HFFc6 (cell line): ENCODE measurements around the gene HECA. TPM values are rescaled to one million over a fixed set of nuclear protein-coding genes. Genes with fewer than 3 reads are reported as not detected.

Experiments
- DNase-seq: peaks from one replicate; pipeline ENCODE4 v3.0.0-alpha.2; 2018
- H3K27ac Mint-ChIP-seq: 2 replicates; pipeline ENCODE4 v1.8.0; 2020; ENCODE audit warnings: mild to moderate bottlenecking, mixed read lengths
- H3K27me3 Mint-ChIP-seq: 2 replicates; pipeline ENCODE4 v1.8.0; 2021; ENCODE audit warnings: mild to moderate bottlenecking, moderate library complexity, mixed read lengths; ENCODE audit not compliant: insufficient read depth
- H3K36me3 Mint-ChIP-seq: 2 replicates; pipeline ENCODE4 v1.8.0; 2021; ENCODE audit warnings: low read depth, mixed read lengths
- H3K4me1 Mint-ChIP-seq: 2 replicates; pipeline ENCODE4 v1.8.0; 2020; ENCODE audit warnings: low read depth, mixed read lengths
- H3K4me3 Mint-ChIP-seq: 2 replicates; pipeline ENCODE4 v1.8.0; 2020; ENCODE audit warnings: mild to moderate bottlenecking, moderate library complexity, mixed read lengths
- H3K9me3 Mint-ChIP-seq: 2 replicates; pipeline ENCODE4 v1.8.0; 2020; ENCODE audit warnings: mild to moderate bottlenecking, mixed read lengths
- total RNA-seq, 6 experiments: library from RNA; stranded (reverse); fragmentation: NEBNext Ultra II Directional; extraction: Animal tissue kit (Norgen Biotek cat#: 25700); gene quantifications; 2 replicates in 1 of 6; 3 replicates in 5 of 6; pipeline ENCODE4 v1.2.3, GENCODE V29; 2021
- TF ChIP-seq, protein P1 (sequence below): fragments of 200-600 bp; sonication (generic); IDR thresholded peaks from 2 replicates; pipeline ENCODE4 v1.5.0; 2021; ENCODE audit warnings: antibody characterized with exemption, mild to moderate bottlenecking

The HECA gene
- total RNA-seq, 6 experiments from 2014 or later = 9.7 to 13.1 (median 11.9) TPM

DNA sequence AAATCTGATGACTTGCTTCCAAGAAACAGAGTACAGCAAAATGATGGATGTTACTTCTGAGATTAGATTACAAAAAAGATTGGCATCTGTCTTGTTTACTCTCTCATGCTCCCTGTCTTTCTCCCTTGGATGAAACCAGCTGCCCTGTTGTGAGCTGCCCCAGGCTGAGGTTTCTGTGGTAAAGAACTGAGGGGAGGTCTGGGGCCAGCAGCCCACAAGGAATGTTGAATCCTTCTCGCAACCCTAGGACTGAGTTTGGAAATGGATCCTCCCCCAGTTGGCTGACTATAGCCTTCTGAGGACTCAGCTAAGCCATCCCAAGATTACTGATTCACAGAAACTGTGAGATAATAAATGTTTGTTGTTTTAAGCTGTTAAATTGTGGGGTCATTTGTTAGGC is 5.6 kb upstream of the HECA start:
- DNase-seq = no peak
- peaks cover 38% of the 10 kb centered on the region for H3K4me1 Mint-ChIP-seq
- no peak overlapping the region for H3K27ac Mint-ChIP-seq
- TF ChIP-seq, protein P1, sequence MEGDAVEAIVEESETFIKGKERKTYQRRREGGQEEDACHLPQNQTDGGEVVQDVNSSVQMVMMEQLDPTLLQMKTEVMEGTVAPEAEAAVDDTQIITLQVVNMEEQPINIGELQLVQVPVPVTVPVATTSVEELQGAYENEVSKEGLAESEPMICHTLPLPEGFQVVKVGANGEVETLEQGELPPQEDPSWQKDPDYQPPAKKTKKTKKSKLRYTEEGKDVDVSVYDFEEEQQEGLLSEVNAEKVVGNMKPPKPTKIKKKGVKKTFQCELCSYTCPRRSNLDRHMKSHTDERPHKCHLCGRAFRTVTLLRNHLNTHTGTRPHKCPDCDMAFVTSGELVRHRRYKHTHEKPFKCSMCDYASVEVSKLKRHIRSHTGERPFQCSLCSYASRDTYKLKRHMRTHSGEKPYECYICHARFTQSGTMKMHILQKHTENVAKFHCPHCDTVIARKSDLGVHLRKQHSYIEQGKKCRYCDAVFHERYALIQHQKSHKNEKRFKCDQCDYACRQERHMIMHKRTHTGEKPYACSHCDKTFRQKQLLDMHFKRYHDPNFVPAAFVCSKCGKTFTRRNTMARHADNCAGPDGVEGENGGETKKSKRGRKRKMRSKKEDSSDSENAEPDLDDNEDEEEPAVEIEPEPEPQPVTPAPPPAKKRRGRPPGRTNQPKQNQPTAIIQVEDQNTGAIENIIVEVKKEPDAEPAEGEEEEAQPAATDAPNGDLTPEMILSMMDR = no peak
- H3K9me3 Mint-ChIP-seq = no peaks in the 10 kb centered on the region
- H3K4me3 Mint-ChIP-seq = no peak overlapping the region
- H3K27me3 Mint-ChIP-seq = peaks cover 3% of the 10 kb centered on the region
- H3K36me3 Mint-ChIP-seq = no peaks in the 10 kb centered on the region

DNA sequence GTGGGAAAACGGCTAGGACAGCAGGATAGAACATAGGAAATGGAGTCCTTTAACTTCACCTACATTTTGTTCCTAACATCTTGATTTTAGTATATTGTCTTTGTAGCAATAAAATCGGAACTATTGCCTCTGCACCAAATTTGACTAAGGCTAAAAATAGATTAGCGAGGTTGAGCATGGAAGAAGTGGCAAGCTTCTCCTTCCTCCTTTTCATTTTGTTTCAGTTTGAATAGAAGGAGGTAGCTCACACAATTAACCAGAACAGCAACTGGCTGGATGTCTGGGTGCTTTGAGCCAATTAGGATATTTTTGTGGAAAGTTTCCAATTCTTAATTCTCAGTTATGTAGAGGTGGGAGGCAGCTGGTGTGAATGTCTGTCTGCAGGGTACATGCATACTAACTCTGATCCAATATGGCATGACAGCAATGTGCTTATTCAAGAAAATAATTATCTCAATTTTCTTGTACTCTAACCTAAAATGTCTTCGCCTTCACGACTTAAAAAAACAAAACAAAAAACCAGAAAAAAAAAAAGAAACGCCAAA is 3.1 kb upstream of the HECA start:
- H3K9me3 Mint-ChIP-seq = no peaks in the 10 kb centered on the region
- H3K27ac Mint-ChIP-seq = no peak overlapping the region
- H3K4me3 Mint-ChIP-seq = no peak overlapping the region
- TF ChIP-seq, protein P1 = no peak
- peaks cover 3% of the 10 kb centered on the region for H3K27me3 Mint-ChIP-seq
- no peak for DNase-seq
- peaks cover 5% of the 10 kb centered on the region; the same call in 1 of the 2 replicates for H3K36me3 Mint-ChIP-seq
- peaks cover 30% of the 10 kb centered on the region for H3K4me1 Mint-ChIP-seq

DNA sequence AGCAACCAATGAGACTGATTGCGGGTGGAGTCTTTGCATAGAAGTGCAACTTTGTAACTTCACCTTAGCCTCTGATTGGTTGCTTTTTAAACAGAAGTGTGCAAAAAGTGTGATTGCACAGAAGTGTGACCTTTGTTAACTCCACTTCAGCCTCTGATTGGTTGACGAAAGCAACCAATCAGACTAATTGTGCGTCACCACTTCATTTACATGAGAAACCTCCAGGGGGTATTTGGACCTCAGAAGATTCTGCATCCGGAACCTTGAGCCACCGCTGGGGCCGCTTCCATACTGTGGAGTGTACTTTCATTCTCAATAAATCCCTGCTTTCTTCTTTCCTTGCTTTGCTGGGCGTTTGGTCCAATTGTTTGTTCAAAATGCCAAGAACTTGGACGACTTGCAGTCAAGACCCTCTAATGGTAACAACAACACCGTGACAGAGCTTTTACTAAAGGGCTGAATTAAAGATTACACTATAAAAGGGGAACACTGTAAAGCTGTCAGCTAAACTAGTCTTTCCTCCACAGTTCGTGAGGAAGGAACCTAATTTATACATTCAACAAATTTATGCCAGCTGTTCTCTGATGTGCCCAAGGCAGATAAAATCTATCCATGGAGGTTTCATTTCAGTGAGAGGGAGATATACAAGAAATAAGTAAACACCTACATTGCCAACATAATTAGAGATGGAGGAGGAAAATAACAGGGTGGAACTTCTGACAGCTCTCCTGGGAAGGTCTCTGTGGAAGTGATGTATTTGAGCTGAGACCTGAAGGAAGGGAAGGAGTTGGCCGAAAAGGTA is 1.4 kb upstream of the HECA start:
- no peak for DNase-seq
- H3K27ac Mint-ChIP-seq = peak overlapping the region; percentile 11; the same call in 1 of the 2 replicates
- H3K4me1 Mint-ChIP-seq = peaks cover 44% of the 10 kb centered on the region
- H3K27me3 Mint-ChIP-seq = peaks cover 3% of the 10 kb centered on the region
- H3K4me3 Mint-ChIP-seq = peak overlapping the region; percentile 57
- TF ChIP-seq, protein P1 = peak; percentile 15; the same call in 1 of the 2 replicates
- H3K9me3 Mint-ChIP-seq = no peaks in the 10 kb centered on the region
- peaks cover 12% of the 10 kb centered on the region; the same call in 1 of the 2 replicates for H3K36me3 Mint-ChIP-seq

DNA sequence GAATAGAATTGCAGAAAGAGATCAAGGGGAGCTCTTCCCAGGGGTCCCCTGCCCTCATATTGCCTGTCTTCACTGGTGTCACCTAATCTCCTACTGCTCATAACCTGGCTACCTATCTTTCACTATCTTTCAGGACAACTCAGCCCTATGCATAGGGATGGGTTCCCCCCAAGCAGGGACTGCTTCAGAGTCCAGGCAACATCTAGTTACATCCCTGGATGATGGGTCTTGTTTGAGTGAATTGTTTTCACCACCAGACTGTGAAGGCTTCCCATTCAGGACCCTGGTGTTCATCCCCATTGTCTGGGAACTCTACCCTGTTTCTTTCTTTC is 850 bp upstream of the HECA start:
- Mint-ChIP-seq H3K36me3 (peaks cover 14% of the 10 kb centered on the region; the same call in 1 of the 2 replicates), H3K4me3 (peak overlapping the region; percentile 57), H3K4me1 (peaks cover 44% of the 10 kb centered on the region), H3K9me3 (no peaks in the 10 kb centered on the region), H3K27ac (peak overlapping the region; percentile 11; the same call in 1 of the 2 replicates), H3K27me3 (peaks cover 3% of the 10 kb centered on the region)
- DNase-seq = no peak
- TF ChIP-seq, protein P1 = no peak

DNA sequence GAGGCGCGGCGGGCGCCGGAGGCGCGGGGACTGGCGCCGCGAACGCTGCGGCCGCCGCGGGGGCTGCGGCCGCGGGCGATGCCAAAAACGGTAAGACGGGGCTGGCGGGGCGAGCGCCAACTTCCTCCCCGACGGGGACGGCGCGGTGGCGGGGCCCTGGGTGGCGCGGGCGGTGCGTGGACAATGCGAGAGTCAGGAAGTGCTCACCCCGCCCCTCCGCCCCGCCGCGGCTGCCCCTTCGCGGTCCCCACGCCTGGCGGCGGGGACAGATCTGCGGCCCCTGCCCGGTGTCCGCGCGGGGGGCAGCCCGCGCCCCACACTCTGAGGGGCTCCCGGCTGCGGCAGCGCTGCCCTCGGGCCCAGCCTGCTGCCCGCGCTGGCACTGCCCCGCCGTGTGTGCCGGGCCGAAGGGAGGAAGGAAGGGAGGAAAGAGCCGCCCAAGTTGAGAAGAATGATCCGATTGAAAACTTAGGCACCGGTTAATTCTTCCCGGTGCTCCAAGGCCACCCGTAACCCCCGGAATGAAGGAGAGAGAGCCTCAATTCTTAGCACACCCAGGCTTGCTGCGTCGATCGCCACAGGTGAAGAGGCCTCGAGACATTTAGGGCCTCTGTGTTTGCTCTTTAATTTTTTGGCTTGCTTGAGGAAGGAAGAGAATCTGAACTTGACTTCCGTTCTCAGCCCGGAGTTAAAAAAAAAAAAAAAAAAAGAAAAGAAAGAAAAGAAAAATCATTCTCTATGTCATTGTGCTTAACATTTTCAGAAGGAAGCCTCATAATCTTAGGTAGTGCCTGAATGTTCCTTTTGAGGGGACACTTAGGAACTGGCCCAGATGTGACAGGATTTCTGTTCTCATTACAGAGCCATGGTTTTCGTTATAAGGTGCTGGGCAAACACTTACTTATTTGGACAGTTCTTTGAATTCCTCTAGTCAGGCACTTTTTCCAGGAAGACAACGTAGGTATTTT is 982 bp downstream of the HECA start:
- DNase-seq = no peak
- H3K4me1 Mint-ChIP-seq = peaks cover 44% of the 10 kb centered on the region
- H3K36me3 Mint-ChIP-seq = peaks cover 14% of the 10 kb centered on the region; the same call in 1 of the 2 replicates
- peak overlapping the region; percentile 79 for H3K27ac Mint-ChIP-seq
- H3K27me3 Mint-ChIP-seq = peaks cover 3% of the 10 kb centered on the region
- H3K4me3 Mint-ChIP-seq = peak overlapping the region; percentile 93
- TF ChIP-seq, protein P1 = peak; percentile 19; the same call in 1 of the 2 replicates
- H3K9me3 Mint-ChIP-seq = no peaks in the 10 kb centered on the region
